ENCODE measurements around the gene UGT1A3.

DNA sequence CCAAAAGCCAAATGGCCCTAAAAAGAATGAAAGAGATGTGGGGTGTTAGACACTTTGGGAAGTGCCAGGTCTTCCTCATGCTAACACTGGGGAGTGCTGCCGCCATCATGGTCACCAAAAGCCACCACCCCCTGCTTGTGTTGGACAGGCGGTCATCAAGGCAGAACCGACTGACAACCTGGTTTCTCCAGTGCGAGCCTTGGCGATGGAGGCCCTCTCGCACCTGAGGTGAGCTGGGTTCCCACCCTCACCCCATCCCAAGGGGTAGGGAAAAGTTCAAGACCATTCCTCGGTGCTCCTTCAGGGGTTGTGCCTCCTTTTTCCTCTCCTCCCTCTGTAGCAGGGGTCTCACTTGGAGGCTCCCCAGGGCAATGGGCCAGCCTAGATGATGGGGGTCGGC, 82.9 kb downstream of the UGT1A3 start:
- TF ChIP-seq POLR2A (IDR thresholded peaks at IDR 0.05), result no peak
- TF ChIP-seq, protein P1, sequence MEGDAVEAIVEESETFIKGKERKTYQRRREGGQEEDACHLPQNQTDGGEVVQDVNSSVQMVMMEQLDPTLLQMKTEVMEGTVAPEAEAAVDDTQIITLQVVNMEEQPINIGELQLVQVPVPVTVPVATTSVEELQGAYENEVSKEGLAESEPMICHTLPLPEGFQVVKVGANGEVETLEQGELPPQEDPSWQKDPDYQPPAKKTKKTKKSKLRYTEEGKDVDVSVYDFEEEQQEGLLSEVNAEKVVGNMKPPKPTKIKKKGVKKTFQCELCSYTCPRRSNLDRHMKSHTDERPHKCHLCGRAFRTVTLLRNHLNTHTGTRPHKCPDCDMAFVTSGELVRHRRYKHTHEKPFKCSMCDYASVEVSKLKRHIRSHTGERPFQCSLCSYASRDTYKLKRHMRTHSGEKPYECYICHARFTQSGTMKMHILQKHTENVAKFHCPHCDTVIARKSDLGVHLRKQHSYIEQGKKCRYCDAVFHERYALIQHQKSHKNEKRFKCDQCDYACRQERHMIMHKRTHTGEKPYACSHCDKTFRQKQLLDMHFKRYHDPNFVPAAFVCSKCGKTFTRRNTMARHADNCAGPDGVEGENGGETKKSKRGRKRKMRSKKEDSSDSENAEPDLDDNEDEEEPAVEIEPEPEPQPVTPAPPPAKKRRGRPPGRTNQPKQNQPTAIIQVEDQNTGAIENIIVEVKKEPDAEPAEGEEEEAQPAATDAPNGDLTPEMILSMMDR (IDR thresholded peaks at IDR 0.05), result no peak

Data from thyroid gland (tissue), 4 donors.